Measurements from ENCODE around the gene PKN2.

The PKN2 gene

GRCh38 chr1:88647749-88648415, 36.2 kb upstream of the PKN2 start:
- CTCF ChIA-PET: interaction anchor here (0.9 kb wide), 1 partner anchor 228 kb away, joined by 3 read pairs; no protein-coding TSS in a partner anchor
- no peak overlapping the region for H3K27ac ChIP-seq
- POLR2A ChIA-PET (ENCODE audit: low non-redundant PET): no interaction called here
- TF ChIP-seq, protein P1, sequence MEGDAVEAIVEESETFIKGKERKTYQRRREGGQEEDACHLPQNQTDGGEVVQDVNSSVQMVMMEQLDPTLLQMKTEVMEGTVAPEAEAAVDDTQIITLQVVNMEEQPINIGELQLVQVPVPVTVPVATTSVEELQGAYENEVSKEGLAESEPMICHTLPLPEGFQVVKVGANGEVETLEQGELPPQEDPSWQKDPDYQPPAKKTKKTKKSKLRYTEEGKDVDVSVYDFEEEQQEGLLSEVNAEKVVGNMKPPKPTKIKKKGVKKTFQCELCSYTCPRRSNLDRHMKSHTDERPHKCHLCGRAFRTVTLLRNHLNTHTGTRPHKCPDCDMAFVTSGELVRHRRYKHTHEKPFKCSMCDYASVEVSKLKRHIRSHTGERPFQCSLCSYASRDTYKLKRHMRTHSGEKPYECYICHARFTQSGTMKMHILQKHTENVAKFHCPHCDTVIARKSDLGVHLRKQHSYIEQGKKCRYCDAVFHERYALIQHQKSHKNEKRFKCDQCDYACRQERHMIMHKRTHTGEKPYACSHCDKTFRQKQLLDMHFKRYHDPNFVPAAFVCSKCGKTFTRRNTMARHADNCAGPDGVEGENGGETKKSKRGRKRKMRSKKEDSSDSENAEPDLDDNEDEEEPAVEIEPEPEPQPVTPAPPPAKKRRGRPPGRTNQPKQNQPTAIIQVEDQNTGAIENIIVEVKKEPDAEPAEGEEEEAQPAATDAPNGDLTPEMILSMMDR (conservative IDR thresholded peaks at IDR 0.05; ENCODE audit: low read depth): no peak
- DNase-seq (ENCODE audit: low spot score): no peak

DNA sequence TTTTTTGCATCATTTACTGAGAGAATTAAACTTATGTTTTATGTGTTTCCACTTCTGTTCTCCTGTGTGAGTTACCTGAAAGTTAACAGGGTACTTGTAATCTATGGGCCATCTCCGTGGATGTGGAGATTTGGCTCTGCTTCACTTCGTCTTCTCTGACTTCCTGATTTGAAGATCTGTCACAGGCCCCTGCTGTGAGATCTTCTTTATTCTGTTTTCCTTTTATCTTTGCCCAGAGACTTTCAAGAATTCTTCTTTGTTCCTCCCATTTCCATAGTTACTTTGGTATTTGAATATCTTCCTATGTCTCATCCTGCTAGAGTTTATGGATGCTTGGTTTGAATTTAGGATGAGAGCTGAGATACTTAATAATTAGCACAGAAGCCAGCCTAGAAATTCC, 35.4 kb upstream of the PKN2 start:
- no peak for DNase-seq (ENCODE audit: low spot score)
- CTCF ChIA-PET: no interaction called here
- TF ChIP-seq, protein P1 (conservative IDR thresholded peaks at IDR 0.05; ENCODE audit: low read depth): no peak
- POLR2A ChIA-PET (ENCODE audit: low non-redundant PET): no interaction called here
- H3K27ac ChIP-seq: no peak overlapping the region

DNA sequence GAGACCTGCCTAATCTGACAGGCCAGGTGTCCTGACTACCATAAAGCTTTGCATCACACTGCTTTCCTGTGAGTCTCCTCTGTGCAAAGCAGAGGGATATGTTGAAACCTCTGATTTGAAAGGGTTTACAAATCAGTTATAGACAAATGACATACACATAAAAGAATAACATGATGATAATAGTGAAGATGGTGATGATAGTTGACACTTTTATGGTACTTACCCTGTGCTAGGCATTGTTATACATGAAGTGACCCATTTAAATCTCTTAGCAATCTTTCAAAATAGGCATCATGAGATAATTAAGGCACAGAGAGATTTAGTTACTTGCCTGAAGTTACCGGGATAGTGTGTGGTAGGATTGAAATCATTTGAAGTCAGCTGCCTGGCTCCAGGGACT, 34.1 kb upstream of the PKN2 start:
- POLR2A ChIA-PET (ENCODE audit: low non-redundant PET): no interaction called here
- TF ChIP-seq, protein P1 (conservative IDR thresholded peaks at IDR 0.05; ENCODE audit: low read depth): no peak
- H3K27ac ChIP-seq: no peak overlapping the region
- CTCF ChIA-PET: no interaction called here
- no peak for DNase-seq (ENCODE audit: low spot score)

DNA sequence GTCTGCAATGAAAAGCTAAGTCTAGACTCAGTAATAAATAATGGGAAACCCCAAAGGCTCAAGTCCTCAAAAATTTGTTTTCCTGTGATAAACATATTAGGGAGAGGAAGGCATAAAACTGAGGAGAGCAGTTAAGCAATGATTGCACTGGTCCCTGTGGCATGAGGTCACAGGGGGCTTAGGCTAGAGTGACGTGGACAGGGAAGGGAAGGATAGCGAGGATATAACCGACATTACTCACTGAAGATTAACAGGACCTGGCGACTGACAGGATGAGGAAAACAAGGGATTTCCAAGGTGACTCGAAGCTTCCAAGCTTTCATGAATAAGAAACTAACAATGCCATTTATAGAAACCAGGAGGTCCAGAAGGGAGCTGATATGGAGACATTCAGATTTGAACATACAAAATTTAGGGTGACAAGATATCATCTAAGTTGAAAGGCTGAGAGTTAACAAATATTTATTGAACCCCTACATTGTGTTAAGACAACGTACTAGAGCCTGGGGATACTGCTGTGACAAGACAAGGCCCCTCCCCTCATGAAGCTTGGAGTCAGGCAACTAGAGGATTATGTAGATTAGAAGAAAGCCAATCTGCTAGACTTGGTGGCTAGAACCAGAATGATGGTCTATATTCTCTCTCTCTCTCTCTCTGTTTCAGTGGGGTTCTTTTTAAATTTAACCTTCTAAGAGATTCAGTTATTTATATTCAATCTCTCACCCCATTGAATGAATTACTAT, 33.2 kb upstream of the PKN2 start:
- ChIA-PET CTCF (no interaction called here), POLR2A (ENCODE audit: low non-redundant PET) (no interaction called here)
- H3K27ac ChIP-seq: no peak overlapping the region
- DNase-seq (ENCODE audit: low spot score): no peak
- TF ChIP-seq, protein P1 (conservative IDR thresholded peaks at IDR 0.05; ENCODE audit: low read depth): no peak

DNA sequence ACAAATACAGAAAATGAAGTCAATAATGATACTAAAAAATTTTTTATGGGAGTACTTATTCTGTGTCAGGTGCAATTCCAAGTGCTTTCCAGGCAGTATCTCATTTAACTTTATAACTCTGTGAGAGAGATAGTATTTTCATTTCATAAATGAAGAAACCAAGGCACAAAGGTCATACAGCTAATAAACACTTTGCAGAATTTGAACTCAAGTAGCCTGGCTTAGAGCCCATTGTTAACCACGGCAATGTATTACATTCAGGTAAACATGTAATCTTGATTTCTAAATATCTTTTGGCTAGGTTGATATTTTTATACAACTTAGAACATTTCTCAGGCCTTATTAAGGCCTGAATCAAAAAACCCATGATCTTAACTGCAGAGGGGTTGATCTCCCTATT, 28.9 kb upstream of the PKN2 start:
- H3K27ac ChIP-seq: no peak overlapping the region
- ChIA-PET CTCF (no interaction called here), POLR2A (ENCODE audit: low non-redundant PET) (interaction anchor here (1.4 kb wide), 1 partner anchor 30 kb away, joined by 3 read pairs; no protein-coding TSS in a partner anchor)
- TF ChIP-seq, protein P1 (conservative IDR thresholded peaks at IDR 0.05; ENCODE audit: low read depth): no peak
- DNase-seq (ENCODE audit: low spot score): no peak

DNA sequence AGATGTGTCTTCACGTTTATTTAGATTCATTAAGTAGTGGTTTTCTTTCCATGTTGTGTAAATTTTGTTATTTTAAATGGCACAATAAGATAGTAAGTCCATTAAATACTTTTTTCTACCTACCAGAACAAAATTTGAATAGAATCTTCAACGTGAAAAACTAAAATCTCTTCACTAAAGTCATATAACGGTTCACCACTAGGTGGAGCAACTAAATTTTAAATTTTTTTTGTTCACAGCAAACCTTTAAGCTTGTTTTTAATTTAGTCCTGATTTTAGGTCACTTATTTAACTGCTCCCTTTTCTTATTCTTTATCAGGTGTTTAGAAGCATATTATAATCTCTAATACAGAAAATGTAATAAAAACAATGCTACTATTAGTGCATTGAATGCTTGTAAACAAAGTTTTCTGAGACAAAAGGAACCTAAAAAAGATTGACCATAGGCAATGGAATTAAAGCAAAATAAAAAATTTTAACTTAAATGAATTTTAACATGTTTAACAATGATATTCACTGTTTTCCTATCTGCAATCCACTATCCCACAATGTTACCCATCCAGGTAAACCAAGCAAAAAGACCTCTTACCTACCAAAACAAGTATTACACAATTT, 28.3 kb upstream of the PKN2 start:
- TF ChIP-seq, protein P1 (conservative IDR thresholded peaks at IDR 0.05; ENCODE audit: low read depth): peak; percentile 70
- POLR2A ChIA-PET (ENCODE audit: low non-redundant PET): interaction anchor here (1.4 kb wide), 1 partner anchor 29 kb away, joined by 3 read pairs; no protein-coding TSS in a partner anchor
- no peak overlapping the region for H3K27ac ChIP-seq
- DNase-seq (ENCODE audit: low spot score): peak; percentile 5
- CTCF ChIA-PET: interaction anchor here (0.7 to 1.5 kb wide), 4 partner anchors 18 to 1547 kb away, joined by 3 to 7 read pairs (median 4); partner anchors contain the start of gene PKN2

Measured in RWPE1 (cell line).